Measurements from ENCODE around the gene PPARG. TPM values are rescaled to one million over a fixed set of nuclear protein-coding genes. Genes with fewer than 3 reads are reported as not detected.

The PPARG gene
- total and polyA plus RNA-seq, 2 of the 13 experiments (the other 11 are each of a cell fraction or from before 2014, with no cell fraction given) = 13.9 to 58.3 TPM

GRCh38 chr3:12288182-12289129 is at the start of gene PPARG (continued):
- TF ChIP-seq MYPOP (CRISPR knock-in tag; IDR thresholded peaks at IDR 0.05) (no peak), SRF (IDR thresholded peaks at IDR 0.05; ENCODE audit: low read depth, low read length) (no peak), ZNF280D (CRISPR knock-in tag; IDR thresholded peaks at IDR 0.05) (peak; percentile 67; the same call in 1 of the 2 replicates), ZNF776 (CRISPR knock-in tag; IDR thresholded peaks at IDR 0.05) (peak; percentile 43; the same call in 1 of the 2 replicates), ZNF792 (CRISPR knock-in tag; IDR thresholded peaks at IDR 0.05) (peak; percentile 54; the same call in 1 of the 2 replicates), ZNF652 (CRISPR knock-in tag; IDR thresholded peaks at IDR 0.05; ENCODE audit: borderline replicate concordance, low read depth) (no peak), PHF8 (CRISPR knock-in tag; IDR thresholded peaks at IDR 0.05) (peak; percentile 75), ZNF788 (CRISPR knock-in tag; IDR thresholded peaks at IDR 0.05; ENCODE audit: borderline replicate concordance) (peak; percentile 11; the same call in 1 of the 2 replicates), ARNT (IDR thresholded peaks at IDR 0.05) (no peak), ZFP91 (CRISPR knock-in tag; IDR thresholded peaks at IDR 0.05; ENCODE audit: borderline replicate concordance) (peak; percentile 77; the same call in 1 of the 2 replicates), UBTF (CRISPR knock-in tag; IDR thresholded peaks at IDR 0.05) (peak; percentile 97), ZNF724P (CRISPR knock-in tag; IDR thresholded peaks at IDR 0.05; ENCODE audit: borderline replicate concordance) (no peak), ZBTB10 (CRISPR knock-in tag; IDR thresholded peaks at IDR 0.05; ENCODE audit: borderline replicate concordance) (peak; percentile 73; the same call in 1 of the 2 replicates), POLR2A (IDR thresholded peaks at IDR 0.05; ENCODE audit: insufficient read depth in 1 of 2, low read depth in 2 of 2, low read length in 2 of 2) (peak in 1 of 2 experiments; percentile 67; a peak in 3 of 4 replicates), ZNF274 (CRISPR knock-in tag; IDR thresholded peaks at IDR 0.05) (peak; percentile 80; the same call in 1 of the 2 replicates), CAMTA2 (CRISPR knock-in tag; IDR thresholded peaks at IDR 0.05; ENCODE audit: borderline replicate concordance) (peak; percentile 76; the same call in 1 of the 2 replicates), ZNF678 (CRISPR knock-in tag; IDR thresholded peaks at IDR 0.05) (no peak)

Data from HepG2 (cell line).